ENCODE data around the gene IL12B. TPM values are rescaled to one million over a fixed set of nuclear protein-coding genes. Genes with fewer than 3 reads are reported as not detected.
"Not testable (repeated sequence)": the region's sequence is repeated elsewhere in the genome, so short reads cannot be mapped to it uniquely, and the experiment has no call there.

Gene IL12B
- total RNA-seq, 1 donor from 2014 or later = not detected

DNA sequence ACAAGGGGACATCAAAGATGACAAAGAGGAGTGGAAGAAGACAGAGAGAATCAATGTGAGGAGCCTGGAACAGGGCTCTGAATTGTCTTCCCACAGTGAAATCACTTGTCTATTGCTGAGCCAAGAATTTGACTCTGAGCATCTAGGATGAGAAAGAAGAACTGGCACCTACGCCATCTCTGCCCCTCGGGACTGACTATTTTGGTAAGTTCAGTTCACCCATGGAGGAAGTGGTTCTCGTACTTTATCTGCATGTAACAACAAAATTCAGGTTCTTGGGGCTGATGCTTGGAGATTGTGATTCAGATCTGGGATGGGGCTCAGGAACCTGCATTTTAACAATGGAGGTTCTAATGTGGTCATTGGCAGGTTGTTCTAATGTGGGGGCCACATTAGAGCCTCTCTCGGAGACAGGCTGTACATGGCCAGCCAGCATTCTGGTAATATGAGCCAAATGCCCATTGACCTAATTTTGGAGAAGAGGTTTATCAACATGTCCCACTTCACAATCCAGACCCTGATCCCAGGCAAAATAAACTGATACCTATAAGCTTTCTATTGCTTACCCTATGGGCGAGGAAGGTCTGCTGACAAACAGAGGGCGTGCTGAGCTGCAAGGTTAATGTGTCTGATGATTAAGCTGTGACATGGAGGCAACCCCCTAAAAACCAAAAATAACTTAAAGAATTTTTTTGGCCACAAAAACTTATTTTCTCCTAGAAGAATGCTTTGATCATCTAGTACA lies 2.7 kb upstream of the IL12B start:
- no peak for DNase-seq (ENCODE audit: low spot score)

DNA sequence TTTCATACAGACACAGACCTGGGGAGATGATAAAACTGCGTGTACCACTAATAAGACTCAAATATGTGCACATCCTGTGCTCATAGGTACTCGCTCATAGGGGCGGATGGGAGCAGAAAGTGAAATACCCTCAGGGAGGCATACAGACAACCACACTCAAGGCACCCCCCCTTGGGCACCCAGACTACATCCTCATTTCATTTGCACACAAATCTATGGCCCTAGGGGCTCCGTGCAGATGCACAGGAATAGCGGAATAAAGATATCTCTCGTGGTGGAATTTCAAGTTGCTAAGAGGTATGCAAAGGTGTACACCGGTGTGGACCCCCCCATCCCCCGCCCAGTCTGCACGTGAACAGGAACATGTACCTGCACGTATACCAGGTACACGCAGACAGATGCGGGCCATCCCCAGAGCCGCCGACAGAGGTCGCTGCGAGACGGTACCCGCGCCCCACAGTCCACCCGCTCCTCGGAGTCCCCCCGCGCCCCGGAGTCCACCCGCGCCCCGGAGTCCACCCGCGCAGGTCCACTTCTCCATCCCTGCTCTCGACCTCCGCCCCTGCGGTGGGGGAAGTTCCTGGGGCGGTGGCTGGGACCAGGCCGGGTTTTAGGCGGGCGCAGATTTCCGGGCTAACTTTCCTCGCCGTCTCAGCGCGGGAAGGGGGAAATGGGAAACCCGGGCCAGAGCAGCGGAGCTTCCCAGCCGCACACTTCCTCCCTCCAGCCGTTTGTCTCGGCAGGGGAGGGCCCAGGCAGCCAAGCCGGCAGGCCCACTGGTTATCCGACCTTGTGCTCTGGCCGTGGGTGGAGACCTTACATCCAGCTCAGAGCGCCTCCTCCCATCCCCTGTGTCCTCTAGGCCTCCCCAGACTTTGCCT lies 1.0 kb upstream of the IL12B start:
- DNase-seq (ENCODE audit: low spot score) = peak; percentile 56

DNA sequence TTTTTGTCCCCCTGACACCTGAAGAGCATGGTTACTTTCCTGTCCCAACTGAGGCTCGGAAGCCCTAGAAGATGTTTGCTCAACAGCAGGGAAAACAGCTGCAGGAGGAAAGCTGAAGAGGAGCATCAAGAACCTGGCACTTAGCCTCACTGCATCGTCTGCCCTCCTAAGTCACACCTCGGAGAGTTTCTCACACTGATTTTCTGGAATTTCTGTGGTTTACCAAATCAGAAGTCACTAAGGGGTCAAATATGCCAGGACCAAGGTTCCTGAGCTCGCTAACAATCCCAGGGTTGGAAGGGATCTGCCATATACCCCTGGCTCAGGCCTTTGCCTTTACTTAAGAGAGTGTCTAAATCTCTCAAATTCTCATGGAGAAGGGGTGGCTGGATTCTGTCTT lies 5.3 kb downstream of the IL12B start:
- no peak for DNase-seq (ENCODE audit: low spot score)

DNA sequence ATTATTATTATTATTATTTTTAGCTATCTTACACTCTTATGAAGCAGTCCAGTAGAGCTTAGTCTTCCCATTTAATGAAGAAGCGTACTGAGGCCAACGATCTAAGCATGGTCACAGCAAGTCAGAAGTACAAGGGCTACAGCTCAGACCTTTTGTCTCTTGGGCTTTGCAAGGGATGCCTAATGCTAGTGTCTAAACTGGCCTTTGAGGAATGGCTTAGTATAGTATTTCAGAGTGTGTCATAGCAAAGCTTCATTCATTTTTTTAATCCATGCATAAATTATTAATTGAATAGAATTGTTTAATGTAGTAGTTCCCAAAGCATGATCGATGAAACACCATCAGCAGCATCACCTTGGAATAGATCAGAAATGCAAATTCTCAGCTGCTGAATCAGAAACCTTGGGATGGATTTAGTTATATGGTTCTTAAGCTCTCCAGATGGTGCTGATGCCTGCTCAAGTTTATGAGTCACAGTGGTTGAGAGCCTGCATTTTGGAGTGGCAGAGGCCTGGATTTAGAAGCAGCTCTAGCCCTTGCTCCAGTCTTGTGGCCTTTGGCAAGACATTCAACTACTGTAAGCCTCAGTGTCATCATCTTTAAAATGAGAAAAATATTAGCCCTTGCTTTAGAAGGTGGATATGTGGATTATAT lies 6.1 kb downstream of the IL12B start:
- no peak for DNase-seq (ENCODE audit: low spot score)

DNA sequence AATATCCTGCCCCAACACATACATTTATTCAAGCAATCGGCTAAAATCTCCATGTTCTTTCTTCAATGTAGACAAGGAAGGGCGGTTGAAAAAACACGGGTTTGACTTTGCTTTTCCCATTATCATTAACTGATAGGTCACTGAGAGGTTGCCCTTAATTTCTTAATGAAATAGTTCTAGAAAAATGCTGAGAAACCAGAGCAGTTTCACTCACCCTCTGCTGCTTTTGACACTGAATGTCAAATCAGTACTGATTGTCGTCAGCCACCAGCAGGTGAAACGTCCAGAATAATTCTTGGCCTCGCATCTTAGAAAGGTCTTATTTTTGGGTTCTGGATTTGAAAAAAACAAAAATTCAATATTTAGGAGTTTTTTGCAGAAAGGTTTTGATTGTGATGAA lies 8.1 kb downstream of the IL12B start:
- no peak for DNase-seq (ENCODE audit: low spot score)

DNA sequence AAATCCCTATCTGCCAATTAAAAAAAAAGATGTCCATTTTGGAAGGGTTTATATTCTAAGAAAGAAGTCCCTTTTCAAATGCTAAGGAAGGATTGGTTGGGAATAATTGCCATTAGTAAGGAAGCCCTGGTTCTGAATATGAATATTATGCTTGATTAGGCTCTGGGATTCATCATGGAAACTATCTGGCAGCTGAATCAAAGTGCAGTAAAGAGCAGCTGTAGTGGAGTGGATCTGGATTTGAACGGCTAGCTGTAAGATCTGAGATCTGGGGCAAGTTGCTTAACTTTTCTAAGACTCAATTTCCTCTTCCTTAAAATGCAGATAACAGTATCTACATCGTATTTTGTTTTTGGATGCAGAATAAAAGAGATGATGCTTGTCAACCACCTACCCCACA lies 10.5 kb downstream of the IL12B start:
- no peak for DNase-seq (ENCODE audit: low spot score)

DNA sequence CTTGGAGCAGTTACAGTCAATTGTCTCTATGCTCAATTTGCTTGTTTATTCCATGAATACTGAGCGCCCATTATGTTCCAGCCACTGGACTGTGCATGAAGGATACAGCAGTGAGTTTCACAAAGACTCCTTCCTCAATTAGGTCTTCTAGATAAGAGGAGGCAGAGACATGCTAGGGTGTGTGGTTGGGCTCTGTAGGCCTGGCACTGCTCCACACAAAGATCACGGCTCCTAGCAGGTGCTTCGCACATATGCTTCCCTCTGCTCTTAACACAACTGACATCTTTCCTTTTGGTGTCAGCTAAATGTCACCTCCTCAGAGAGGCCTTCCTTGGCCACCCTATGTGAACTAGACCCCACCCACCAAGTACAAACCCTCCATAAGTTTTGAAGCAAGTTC lies 10.9 kb downstream of the IL12B start:
- no peak for DNase-seq (ENCODE audit: low spot score)

DNA sequence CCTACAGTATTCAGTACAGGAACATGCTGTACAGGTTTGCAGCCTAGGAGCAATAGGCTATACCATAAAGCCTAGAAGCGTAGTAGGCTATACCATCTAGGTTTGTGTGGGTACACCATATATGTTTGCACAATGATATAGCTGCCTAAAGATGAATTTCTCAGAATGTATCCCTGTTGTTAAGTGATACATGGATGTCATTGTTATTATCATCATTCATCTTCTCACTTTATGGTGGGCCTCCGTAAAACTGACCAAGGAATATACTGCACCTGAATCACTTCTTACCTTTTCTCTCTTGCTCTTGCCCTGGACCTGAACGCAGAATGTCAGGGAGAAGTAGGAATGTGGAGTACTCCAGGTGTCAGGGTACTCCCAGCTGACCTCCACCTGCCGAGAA lies 11.8 kb downstream of the IL12B start:
- DNase-seq (ENCODE audit: low spot score) = no peak

DNA sequence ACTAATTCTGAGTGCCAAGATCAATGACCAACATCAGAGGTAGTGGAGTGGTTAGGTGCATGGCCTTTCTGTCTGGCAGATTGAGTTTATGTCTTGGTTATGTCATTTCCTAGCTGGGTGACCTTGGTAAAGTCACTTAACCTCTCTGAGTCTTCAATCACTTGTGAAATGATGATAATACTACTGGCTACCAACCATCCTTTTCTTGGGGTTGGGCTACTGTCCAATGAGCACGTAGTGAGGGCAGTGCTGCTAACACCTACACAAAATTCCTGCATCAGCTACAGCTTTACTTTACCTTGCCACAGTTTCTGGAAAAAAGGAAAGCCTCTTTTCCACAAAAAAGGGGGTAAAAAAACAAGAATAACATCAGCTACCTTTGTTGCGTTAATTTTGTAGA lies 12.4 kb downstream of the IL12B start:
- DNase-seq (ENCODE audit: low spot score) = no peak

DNA sequence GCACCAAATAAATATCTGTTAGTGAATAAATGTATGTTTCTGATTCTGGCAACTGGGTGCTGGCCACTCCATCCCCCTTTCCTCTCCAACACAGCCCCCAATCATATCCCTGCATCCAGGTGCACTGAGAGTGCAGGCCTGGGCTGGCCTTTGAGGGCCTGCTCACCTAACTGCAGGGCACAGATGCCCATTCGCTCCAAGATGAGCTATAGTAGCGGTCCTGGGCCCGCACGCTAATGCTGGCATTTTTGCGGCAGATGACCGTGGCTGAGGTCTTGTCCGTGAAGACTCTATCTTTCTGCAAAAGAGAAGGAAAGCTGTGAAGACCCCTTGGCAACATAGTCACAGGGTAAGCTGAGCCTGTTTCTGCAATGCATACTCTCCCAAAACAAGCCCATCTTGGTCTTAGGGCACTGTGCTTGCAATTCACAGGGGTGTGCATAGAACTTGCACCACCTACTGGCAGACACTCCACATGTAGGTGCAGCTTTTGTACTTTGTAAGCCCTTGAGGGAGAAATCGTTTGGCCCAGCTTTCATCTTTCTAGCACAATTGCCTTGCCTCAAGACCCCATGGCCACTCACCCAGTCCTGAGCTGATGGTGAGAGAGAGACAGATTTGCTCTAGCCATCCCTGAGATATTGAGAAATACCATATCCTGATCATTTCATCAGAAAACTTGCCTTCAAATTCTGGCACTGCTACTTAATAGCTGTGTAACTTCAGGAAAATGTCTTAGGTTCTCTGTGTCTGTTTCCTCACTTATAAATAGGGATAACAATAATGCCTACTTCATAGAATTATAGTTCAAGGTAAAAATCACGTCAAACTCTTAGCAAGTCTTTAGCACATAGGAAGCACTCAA lies 13.5 kb downstream of the IL12B start:
- DNase-seq (ENCODE audit: low spot score) = peak; percentile 49

DNA sequence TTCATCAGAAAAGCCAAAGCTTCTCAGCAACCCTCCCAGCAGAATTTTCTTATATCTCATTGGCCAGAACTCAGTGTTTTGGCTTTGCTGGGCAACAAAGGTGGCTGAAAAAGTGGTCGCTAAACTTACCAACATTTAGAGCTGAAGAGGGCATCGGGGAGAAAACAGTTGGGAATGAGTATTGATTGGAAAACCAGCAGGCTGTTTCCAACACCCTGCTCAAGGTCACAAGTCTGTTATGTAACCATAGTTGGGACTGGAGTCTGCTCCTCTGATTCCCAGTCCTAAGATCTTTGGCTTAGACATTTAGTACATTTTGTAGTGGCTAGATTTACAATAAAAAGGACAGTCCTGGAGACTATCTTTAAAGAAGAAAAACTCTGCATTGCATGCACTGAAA lies 17.1 kb downstream of the IL12B start:
- DNase-seq (ENCODE audit: low spot score) = no peak

DNA sequence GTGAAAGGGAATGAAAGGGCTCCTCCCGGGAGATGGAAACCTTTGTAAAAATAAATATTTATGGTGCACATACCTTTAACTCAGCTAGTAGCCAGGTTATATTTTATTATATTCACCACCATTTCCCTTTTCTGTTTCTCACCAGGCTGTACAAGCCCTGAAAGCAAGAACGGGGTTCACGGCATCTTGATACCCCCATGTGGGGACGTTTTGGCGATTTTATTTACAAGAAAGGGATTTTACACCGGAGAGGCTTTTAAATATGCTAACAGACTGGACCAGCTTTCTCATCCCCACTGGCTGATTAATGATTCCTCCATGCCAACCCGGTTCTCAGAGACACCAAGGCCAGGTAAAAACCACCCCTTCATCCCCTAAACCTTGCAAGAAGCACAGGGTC lies 19.2 kb downstream of the IL12B start:
- DNase-seq (ENCODE audit: low spot score) = no peak

DNA sequence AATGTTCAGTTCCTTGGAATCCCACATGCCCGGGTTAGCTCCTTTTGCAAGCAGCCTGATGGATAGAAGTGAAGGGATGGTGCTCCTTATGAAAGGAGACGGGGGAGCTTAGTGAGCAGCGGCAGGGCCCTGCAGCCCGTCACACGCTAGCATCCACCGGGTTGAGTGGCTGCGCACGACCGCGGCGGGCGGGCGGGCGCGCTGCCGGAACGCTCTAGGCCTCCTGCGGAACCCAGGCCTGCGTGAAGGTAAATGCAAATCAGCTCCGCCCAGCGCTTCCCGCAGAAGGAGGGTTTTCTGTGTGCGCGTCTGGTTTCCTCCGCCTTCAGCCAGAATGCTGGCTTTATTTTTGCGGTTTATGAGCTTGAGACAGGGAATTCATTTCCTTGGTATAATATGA lies 19.8 kb downstream of the IL12B start:
- DNase-seq (ENCODE audit: low spot score) = no peak

DNA sequence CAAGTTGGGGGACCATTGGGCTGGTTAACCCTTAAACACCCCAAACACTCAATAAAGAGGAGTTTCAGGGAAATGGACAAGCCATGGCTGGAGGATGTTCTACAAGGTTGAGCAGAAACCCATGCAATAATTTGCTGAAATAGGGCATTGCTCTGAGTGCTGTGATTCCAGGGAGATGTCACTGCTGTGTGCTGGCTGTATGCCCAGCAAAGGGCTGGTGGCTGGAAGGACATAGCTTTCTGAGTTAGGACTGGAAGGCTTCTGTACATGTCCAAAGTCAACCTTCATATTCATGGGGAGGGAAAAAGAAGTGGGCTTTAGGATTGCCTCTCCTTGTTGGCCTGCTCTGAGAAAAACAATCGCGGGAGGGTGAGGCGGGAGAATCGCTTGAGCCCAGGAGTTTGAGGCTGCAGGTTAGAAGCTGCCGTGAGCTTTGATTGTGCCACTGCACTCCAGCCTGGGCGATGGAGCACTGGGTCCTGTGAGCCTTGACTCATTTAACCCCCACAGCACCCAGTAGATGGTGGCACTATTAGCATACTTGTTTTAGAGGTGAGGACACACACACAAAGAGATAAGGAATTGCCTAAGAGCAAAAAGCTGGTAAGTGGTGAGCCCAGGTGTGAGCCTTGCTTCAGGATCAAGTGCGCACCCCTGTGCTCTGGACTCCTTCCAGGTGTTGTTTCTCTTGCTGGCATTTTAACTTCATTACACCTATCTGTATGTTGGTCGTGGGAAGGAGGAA lies 20.4 kb downstream of the IL12B start:
- no peak for DNase-seq (ENCODE audit: low spot score)

DNA sequence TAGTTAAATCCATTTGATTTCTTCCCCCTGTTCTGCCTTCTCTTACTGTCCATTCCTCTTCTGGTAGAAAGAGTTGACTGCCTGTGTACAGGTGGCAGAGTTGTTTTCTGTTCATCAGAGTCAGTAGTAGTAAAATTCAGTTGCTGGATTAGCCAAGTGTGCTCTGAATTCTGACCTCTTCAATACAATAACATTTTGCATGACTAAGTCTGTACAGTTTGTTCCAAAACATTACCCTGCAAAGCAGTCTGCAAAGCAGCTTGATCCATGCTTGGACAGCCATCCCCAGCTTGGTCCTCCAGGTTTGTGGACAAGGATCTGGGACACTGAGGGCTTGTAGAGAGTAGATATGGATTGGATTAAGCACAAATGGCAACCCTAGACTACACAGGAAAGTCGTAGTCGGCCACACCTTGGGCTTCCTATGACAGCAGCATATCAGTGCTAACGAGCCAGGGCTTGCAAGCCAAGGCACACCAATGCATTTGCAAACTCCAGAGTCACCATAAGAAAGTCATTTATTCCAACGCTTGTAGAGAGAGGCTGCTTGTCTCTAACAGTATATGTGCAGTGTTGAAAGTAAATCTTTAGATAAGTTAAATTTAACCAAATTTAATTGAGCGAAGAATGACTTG lies 25.2 kb downstream of the IL12B start:
- no peak for DNase-seq (ENCODE audit: low spot score)

DNA sequence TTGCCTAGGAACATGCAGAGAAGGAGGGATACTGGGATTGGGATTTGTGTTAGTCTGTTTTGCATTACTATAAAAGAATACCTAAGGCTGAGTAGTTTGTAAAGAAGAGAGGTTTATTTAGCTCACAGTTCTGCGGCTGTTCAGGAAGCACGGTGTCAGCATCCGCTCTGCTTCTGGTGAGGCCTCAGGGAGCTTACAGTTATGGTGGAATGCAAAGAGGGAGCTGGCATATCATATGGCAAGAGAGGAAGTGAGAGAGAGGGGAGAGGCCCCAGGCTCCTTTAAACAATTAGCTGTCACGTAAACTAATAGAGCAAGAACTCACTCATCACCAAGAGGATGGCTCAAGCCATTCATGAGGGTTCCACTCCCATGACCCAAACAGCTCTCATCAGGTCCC lies 27.0 kb downstream of the IL12B start:
- no peak for DNase-seq (ENCODE audit: low spot score)

DNA sequence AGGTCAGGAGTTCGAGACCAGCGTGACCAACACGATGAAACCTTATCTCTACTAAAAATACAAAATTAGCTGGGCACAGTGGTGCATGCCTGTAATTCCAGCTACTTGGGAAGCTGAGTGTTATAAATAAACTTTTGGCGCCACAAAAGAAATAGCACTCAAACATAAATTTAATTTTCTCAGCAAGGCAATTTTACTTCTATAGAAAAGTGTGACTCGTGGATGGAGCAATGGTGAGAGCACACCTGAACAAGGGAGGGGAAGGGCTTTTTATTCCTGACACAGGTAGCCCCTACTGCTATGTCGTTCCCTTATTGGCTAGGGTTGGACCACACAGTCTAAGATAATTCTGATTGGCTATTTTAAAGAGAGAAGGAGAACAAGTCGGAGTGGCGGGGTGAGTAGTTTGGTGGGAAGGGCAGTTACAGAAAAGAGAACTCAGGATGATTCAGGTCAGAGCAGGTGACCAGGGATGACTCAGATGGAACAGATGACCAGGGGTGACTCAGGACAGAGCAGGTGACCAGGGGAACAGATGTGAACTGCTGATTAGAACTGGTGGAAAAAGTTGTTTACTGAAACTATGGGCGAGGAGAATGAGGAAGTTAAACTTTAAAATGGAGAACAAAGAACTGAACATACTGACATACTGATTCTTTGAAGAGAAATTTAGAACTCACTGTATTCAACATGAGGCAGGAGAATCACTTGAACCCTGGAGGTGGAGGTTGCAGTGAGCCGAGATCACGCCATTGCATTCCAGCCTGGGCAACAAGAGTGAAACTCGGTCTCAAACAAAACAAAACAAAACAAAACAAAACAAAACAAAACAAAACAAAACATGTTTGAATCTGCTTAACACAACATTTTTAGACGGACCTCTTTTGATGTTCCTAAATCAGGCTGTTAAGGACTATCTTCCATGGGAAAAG lies 28.1 kb downstream of the IL12B start:
- not testable (repeated sequence) for DNase-seq (ENCODE audit: low spot score)

DNA sequence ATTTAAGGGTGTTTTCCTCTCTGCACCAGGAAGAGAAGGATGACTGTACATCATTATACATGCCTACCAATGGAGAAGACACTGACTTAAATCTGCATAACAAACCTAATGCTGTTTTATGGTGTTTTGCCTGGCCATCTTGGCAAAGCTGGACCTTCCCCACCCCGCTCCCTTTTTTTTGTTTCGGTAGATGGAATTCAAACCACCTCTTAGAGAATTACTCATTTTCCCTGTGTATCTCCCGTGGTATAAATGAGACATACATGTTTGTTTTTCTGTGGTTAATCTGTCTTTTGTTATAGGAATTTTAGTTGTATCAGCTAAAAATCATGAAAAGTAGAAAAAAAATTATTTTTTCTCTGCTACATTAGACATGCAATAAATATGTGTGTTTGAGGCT lies 28.8 kb downstream of the IL12B start:
- no peak for DNase-seq (ENCODE audit: low spot score)

DNA sequence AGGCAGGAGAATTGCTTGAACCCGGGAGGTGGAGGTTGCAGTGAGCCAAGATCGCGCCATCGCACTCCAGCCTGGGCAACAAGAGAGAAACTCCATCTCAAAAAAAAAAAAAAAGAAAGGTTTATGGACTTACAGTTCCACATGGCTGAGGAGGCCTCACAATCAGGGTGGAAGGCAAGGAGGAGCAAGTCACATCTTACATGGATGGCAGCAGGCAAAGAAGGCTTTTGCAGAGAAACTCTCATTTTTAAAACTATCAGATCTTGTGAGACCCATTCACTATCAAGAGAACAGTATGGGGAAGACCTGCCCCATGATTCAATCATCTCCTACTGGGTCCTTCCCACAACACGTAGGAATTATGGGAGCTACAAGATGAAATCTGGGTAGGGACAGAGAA lies 33.0 kb downstream of the IL12B start:
- DNase-seq (ENCODE audit: low spot score) = not testable (repeated sequence)
